AG09309 (cell line): ENCODE results near the gene LRRC17.
"Not testable (repeated sequence)": the region's sequence is repeated elsewhere in the genome, so short reads cannot be mapped to it uniquely, and the experiment has no call there.

ENCODE experiments used
- DNase-seq: peaks from one replicate; pipeline ENCODE4 v3.0.0-alpha.2; 2010; ENCODE audit warnings: low read depth
- H3K4me3 ChIP-seq: 2 replicates; pipeline ENCODE4 v1.5.1; 2011; ENCODE audit warnings: mild to moderate bottlenecking, low read depth, low read length, moderate library complexity; ENCODE audit not compliant: control insufficient read depth
- CTCF ChIP-seq: IDR thresholded peaks from 2 replicates; pipeline ENCODE4 v1.5.1; 2011; ENCODE audit warnings: mild to moderate bottlenecking, low read depth, low read length, inconsistent platforms; ENCODE audit not compliant: insufficient read depth, control insufficient read depth; ENCODE audit errors: missing control alignments

The LRRC17 gene

DNA sequence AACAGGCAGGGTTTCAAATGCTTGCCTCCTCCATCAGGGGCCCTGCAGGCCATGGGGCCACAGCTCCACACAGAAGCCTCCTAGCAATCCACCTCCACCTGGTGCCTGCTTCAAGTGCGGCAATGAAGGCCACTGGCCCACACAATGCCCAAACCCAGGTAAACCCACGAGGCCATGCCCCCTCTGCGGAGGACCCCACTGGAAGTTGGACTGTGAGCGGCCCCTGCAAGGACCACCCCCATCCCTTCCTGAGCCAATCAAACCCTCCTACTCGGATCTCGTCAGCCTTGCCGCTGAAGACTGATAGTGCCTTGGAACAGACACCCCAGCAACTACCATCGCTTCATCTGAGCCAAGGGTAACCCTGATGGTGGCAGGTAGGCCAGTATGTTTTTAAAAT is 63.1 kb downstream of the LRRC17 start:
- no peak overlapping the region for H3K4me3 ChIP-seq
- TF ChIP-seq CTCF: no peak
- no peak for DNase-seq

GRCh38 chr7:102976493-102976892 is 63.7 kb downstream of the LRRC17 start:
- H3K4me3 ChIP-seq: no peak overlapping the region
- no peak for DNase-seq

DNA sequence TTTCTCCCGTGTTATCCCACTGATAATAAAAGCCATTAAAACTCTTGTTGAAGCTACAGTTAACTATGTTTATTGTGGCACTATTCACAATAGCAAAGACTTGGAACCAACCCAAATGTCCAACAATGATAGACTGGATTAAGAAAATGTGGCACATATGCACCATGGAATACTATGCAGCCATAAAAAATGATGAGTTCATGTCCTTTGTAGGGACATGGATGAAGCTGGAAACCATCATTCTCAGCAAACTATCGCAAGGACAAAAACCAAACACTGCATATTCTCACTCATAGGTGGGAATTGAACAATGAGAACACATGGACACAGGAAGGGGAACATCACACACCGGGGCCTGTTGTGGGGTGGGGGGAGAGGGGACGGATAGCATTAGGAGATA is 64.8 kb downstream of the LRRC17 start:
- not testable (repeated sequence) for H3K4me3 ChIP-seq, DNase-seq

More at GRCh38 chr7:102976493-102976892, 63.7 kb downstream of the LRRC17 start:
- TF ChIP-seq CTCF: no peak

- no peak for TF ChIP-seq CTCF
- DNase-seq: no peak
These were observed 65.5 kb downstream of the LRRC17 start for GRCh38 chr7:102978284-102978683.

DNA sequence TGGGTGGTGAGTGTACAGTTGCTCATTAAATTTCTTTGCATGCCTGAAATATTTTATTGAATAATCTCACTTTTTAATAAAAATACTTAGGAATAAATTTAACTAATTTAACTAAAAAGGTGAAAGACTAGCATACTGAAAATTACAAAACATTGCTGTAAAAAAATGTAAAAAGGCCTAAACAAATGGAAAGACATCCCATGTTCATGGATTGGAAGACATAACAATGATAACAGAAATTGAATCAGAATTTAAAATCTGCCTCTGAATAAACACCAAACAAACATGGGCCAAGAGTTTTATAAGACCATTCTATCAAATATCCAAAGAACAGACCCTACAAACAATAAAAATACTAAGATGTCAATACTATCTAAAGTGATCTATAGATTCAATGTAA is 66.9 kb downstream of the LRRC17 start:
- no peak overlapping the region for H3K4me3 ChIP-seq
- no peak for TF ChIP-seq CTCF
- no peak for DNase-seq

More at GRCh38 chr7:102978284-102978683, 65.5 kb downstream of the LRRC17 start:
- no peak overlapping the region for H3K4me3 ChIP-seq

GRCh38 chr7:102981451-102981850 is 68.7 kb downstream of the LRRC17 start:
- no peak overlapping the region for H3K4me3 ChIP-seq
- DNase-seq: no peak
- TF ChIP-seq CTCF: no peak

- no peak overlapping the region for H3K4me3 ChIP-seq
- TF ChIP-seq CTCF: no peak
These were observed 69.4 kb downstream of the LRRC17 start for GRCh38 chr7:102982235-102982634.

More at GRCh38 chr7:102982235-102982634, 69.4 kb downstream of the LRRC17 start:
- DNase-seq: no peak
